ENCODE data around the gene RECQL5. TPM values are rescaled to one million over a fixed set of nuclear protein-coding genes. Genes with fewer than 3 reads are reported as not detected.

Gene RECQL5
- total and polyA plus RNA-seq, 2 of the 8 experiments (the other 6 are each of a cell fraction or from before 2014, with no cell fraction given): 15.1 to 41.1 TPM

DNA sequence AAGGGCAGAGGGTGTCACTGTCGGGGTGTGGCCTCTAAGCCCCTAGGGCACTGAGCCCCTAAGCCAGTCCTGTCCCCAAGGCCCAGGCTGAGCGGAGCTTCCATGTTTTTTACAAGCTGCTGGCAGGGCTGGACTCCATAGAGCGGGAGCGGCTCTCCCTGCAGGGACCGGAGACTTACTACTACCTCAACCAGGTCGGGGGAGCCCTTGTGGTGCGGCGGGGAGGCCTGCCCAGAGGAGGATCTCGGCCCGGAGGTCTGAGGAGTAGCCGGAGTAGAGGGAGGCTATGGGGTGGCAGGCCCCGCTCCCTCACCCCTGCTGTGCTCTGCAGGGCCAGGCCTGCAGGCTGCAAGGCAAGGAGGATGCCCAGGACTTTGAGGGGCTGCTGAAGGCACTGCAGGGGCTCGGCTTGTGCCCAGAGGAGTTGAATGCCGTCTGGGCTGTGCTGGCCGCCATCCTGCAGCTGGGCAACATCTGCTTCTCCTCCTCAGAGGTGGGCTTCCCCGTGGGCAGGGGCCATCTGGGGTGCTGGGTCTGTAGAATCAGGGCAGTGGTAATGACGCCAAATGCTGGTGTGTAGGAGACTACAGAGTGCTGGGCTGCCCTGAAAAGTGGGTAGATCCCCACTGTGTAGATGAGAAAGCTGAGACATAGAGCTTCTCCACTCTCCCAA is 74.5 kb downstream of the RECQL5 start:
- Histone ChIP-seq H2BK120ac (replicated peaks; ENCODE audit: low read depth, low read length) (no peak overlapping the region), H3K79me1 (ENCODE audit: low read depth, low read length) (no peaks in the 10 kb centered on the region), H2BK15ac (ENCODE audit: low read length) (no peak overlapping the region), H2BK12ac (ENCODE audit: low read depth, low read length) (no peak overlapping the region), H3K27me3 (replicated peaks in 1 of 4; ENCODE audit: control insufficient read depth in 3 of 4, extremely low read depth in 1 of 4, insufficient read depth in 3 of 4, low read length in 3 of 4) (peaks cover 0 to 13% (median 5%) of the 10 kb centered on the region in 4 experiments; a peak in 4 of 7 replicates), H4K5ac (ENCODE audit: insufficient read length, low read depth, low read length) (no peak overlapping the region), H3K23ac (ENCODE audit: insufficient read length) (no peak overlapping the region), H2AK5ac (ENCODE audit: low read depth, low read length) (peak overlapping the region; percentile 39; the same call in 1 of the 2 replicates), H3K9ac (replicated peaks in 1 of 4; ENCODE audit: extremely low read depth in 1 of 4, low read depth in 3 of 4, low read length in 3 of 4) (no peak overlapping the region), H3K79me2 (ENCODE audit: control insufficient read depth in 1 of 2, insufficient read depth in 2 of 2, low read length in 2 of 2) (no peaks in the 10 kb centered on the region), H3K4ac (replicated peaks; ENCODE audit: insufficient read length, low read depth, low read length) (no peak overlapping the region), H2BK20ac (ENCODE audit: low read length) (no peak overlapping the region), H3K36me3 (ENCODE audit: control insufficient read depth in 2 of 4, insufficient read depth in 4 of 4, low read length in 3 of 4) (no peaks in the 10 kb centered on the region), H4K20me1 (replicated peaks in 1 of 2; ENCODE audit: control insufficient read depth in 1 of 2, insufficient read depth in 2 of 2, low read length in 2 of 2) (peaks cover 0 to 2% of the 10 kb centered on the region in 2 experiments), H3K18ac (ENCODE audit: extremely low read depth, low read length) (no peak overlapping the region), H3K4me2 (ENCODE audit: insufficient read depth in 1 of 2, low read depth in 2 of 2, low read length in 2 of 2) (no peak overlapping the region), H4K91ac (replicated peaks; ENCODE audit: insufficient read length, low read length) (no peak overlapping the region), H3K14ac (ENCODE audit: insufficient read length) (no peak overlapping the region), H3K56ac (replicated peaks; ENCODE audit: insufficient read length, low read depth, low read length) (no peak overlapping the region), H2AFZ (ENCODE audit: low read length) (no peak overlapping the region), H3K4me1 (replicated peaks in 1 of 4; ENCODE audit: control insufficient read depth in 3 of 4, insufficient read depth in 4 of 4, low read length in 3 of 4) (peaks cover 0 to 9% (median 3%) of the 10 kb centered on the region in 4 experiments; a peak in 5 of 7 replicates), H4K8ac (ENCODE audit: extremely low read depth, insufficient read depth, low read length) (no peak overlapping the region), H2BK5ac (ENCODE audit: low read depth, low read length) (no peak overlapping the region), H3K27ac (ENCODE audit: low read depth, low read length) (no peak overlapping the region), H3K9me3 (ENCODE audit: insufficient read depth in 2 of 2, low read depth in 1 of 2, low read length in 1 of 2) (no peaks in the 10 kb centered on the region), H3K23me2 (ENCODE audit: low read depth, low read length) (peaks cover 14% of the 10 kb centered on the region; the same call in 1 of the 2 replicates), H3K4me3 (ENCODE audit: extremely low read depth in 1 of 4, insufficient read depth in 2 of 4, low read depth in 3 of 4, low read length in 4 of 4) (no peak overlapping the region)
- FAIRE-seq (no peak), DNase-seq (ENCODE audit: low read depth in 1 of 2, low spot score in 2 of 2) (no peak)
- ChIA-PET CTCF (ENCODE audit: partially characterized antibody) (interaction anchor here (0.9 to 59.2 kb wide), 8 partner anchors 10 to 70 kb away, joined by 3 to 2200 read pairs (median 6); partner anchors contain the start of genes RECQL5, SAP30BP and SMIM5), POLR2A (ENCODE audit: partially characterized antibody) (no interaction called here)
- WGBS, 2 experiments (ENCODE audit: extremely low coverage in 1 of 2, insufficient coverage in 1 of 2, insufficient read length in 1 of 2, insufficient replicate concordance in 2 of 2, low coverage in 1 of 2, low lambda C conversion rate in 2 of 2, missing lambda C conversion rate in 1 of 2): 85% methylated on average over 14 of the region's 17 CpGs; no CpG with 5 or more reads in 1 of the 2 experiments
- TF ChIP-seq, protein P1, sequence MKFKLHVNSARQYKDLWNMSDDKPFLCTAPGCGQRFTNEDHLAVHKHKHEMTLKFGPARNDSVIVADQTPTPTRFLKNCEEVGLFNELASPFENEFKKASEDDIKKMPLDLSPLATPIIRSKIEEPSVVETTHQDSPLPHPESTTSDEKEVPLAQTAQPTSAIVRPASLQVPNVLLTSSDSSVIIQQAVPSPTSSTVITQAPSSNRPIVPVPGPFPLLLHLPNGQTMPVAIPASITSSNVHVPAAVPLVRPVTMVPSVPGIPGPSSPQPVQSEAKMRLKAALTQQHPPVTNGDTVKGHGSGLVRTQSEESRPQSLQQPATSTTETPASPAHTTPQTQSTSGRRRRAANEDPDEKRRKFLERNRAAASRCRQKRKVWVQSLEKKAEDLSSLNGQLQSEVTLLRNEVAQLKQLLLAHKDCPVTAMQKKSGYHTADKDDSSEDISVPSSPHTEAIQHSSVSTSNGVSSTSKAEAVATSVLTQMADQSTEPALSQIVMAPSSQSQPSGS (IDR thresholded peaks at IDR 0.05; ENCODE audit: low read length): no peak
- no peak for TF ChIP-seq BACH1 (IDR thresholded peaks at IDR 0.05; ENCODE audit: low read length)
- TF ChIP-seq BRCA1 (IDR thresholded peaks at IDR 0.05; ENCODE audit: low read depth, low read length): no peak
- TF ChIP-seq JUN (IDR thresholded peaks at IDR 0.05; ENCODE audit: low read depth, low read length): no peak
- no peak for TF ChIP-seq HDAC2 (IDR thresholded peaks at IDR 0.05; ENCODE audit: borderline replicate concordance in 1 of 2, low read depth in 2 of 2, low read length in 2 of 2)
- TF ChIP-seq KDM4A (IDR thresholded peaks at IDR 0.05; ENCODE audit: low read depth, low read length, severe bottlenecking): no peak
- TF ChIP-seq, protein P2, sequence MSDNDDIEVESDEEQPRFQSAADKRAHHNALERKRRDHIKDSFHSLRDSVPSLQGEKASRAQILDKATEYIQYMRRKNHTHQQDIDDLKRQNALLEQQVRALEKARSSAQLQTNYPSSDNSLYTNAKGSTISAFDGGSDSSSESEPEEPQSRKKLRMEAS (IDR thresholded peaks at IDR 0.05): no peak
- TF ChIP-seq CREB1 (IDR thresholded peaks at IDR 0.05): no peak
- TF ChIP-seq TCF12 (IDR thresholded peaks at IDR 0.05; ENCODE audit: low read depth, low read length): no peak
- TF ChIP-seq, protein P3, sequence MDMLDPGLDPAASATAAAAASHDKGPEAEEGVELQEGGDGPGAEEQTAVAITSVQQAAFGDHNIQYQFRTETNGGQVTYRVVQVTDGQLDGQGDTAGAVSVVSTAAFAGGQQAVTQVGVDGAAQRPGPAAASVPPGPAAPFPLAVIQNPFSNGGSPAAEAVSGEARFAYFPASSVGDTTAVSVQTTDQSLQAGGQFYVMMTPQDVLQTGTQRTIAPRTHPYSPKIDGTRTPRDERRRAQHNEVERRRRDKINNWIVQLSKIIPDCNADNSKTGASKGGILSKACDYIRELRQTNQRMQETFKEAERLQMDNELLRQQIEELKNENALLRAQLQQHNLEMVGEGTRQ (IDR thresholded peaks at IDR 0.05; ENCODE audit: low read length): no peak

Measured in H1 (cell line).